ENCODE measurements around the gene AHCYL2. TPM values are rescaled to one million over a fixed set of nuclear protein-coding genes. Genes with fewer than 3 reads are reported as not detected.

AHCYL2 gene
- total and polyA plus RNA-seq, 2 donors (not counting 3 experiments of a cell fraction or from before 2014, with no cell fraction given), result 10.8 to 13.5 TPM

DNA sequence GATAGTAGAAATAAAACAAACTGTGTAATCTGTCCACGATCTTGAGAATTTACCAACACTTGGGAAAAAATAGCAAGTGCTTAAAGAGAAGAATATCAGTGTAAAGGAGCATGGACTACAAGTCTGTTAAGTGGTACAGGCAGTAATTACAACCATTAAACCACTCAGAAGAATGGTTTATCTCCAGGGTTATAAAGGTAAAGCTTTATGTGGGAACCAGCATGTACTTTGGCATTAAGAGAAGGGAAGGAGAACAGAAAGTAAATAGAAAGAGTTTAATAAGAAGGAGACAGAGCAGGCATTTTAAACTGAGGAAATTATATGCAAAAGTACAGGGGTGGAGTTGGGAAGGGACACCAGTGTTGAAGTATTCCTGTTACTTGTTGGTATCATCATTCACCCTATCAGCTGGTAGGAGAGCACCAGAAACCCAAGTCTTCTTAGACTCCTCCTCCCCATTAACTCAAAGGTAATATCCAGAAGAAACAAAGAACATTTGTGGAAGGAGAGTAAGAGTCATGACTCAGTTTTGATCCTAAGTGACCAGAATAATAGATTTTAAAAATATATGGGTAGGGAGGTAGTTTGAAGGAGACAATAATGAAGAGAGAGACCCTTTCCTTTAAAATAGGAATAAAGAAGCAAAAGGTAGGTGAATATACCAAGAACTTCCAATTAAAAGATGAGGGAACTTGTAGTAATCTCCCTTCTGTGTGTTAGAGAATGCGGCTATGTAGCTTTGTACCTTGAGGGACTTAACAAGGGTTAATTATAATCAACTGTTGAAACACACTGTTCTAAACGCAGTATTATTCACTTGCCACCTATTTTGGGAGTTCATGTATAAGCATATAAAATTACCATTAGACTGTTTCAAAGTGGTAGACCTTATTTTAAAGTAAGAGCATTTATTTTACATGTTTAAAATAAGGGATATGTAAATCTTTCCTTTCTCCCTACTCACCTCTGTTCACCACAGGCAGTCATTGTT lies 117.3 kb downstream of the AHCYL2 start:
- no peak overlapping the region for H3K9ac ChIP-seq (replicated peaks; ENCODE audit: extremely low read depth, insufficient read depth, low read length)
- no peak overlapping the region for H3K4me3 ChIP-seq (replicated peaks in 1 of 3; ENCODE audit: insufficient read depth in 1 of 3, low read depth in 1 of 3, low read length in 3 of 3)
- H3K36me3 ChIP-seq (ENCODE audit: control insufficient read depth in 2 of 2, extremely low read depth in 1 of 2, insufficient read depth in 2 of 2, low read length in 2 of 2), result no peaks in the 10 kb centered on the region
- no peaks in the 10 kb centered on the region for H3K9me3 ChIP-seq (replicated peaks; ENCODE audit: control insufficient read depth, insufficient read depth, low read length)
- no peaks in the 10 kb centered on the region for H3K79me2 ChIP-seq (ENCODE audit: control insufficient read depth, insufficient read depth, low read length)
- no peaks in the 10 kb centered on the region for H3K4me1 ChIP-seq (ENCODE audit: control insufficient read depth, extremely low read depth, insufficient read depth, low read length)
- no peak overlapping the region for H3K27ac ChIP-seq (ENCODE audit: insufficient read depth, low read depth, low read length)
- ChIA-PET POLR2A (no interaction called here), CTCF (interaction anchor here (0.6 to 3.2 kb wide), 83 partner anchors 9 to 692 kb away, joined by 3 to 86 read pairs (median 4); partner anchors contain the start of gene STRIP2)
- BruUV-seq (replicated peaks), result no TSS peak
- H3K4me2 ChIP-seq (ENCODE audit: insufficient read depth, low read length), result no peak overlapping the region
- TF ChIP-seq POLR2AphosphoS5 (IDR thresholded peaks at IDR 0.05; ENCODE audit: insufficient read depth, low read depth, low read length), result no peak
- TF ChIP-seq FOS (IDR thresholded peaks at IDR 0.05; ENCODE audit: borderline replicate concordance, insufficient read depth, low read length), result no peak
- TF ChIP-seq EZH2 (IDR thresholded peaks at IDR 0.05; ENCODE audit: borderline replicate concordance, low read depth, low read length, severe bottlenecking), result no peak
- TF ChIP-seq MYC (IDR thresholded peaks at IDR 0.05; ENCODE audit: low read depth, low read length), result no peak
- TF ChIP-seq, protein P1, sequence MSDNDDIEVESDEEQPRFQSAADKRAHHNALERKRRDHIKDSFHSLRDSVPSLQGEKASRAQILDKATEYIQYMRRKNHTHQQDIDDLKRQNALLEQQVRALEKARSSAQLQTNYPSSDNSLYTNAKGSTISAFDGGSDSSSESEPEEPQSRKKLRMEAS (IDR thresholded peaks at IDR 0.05; ENCODE audit: insufficient read depth, insufficient read length), result no peak
- TF ChIP-seq, protein P2, sequence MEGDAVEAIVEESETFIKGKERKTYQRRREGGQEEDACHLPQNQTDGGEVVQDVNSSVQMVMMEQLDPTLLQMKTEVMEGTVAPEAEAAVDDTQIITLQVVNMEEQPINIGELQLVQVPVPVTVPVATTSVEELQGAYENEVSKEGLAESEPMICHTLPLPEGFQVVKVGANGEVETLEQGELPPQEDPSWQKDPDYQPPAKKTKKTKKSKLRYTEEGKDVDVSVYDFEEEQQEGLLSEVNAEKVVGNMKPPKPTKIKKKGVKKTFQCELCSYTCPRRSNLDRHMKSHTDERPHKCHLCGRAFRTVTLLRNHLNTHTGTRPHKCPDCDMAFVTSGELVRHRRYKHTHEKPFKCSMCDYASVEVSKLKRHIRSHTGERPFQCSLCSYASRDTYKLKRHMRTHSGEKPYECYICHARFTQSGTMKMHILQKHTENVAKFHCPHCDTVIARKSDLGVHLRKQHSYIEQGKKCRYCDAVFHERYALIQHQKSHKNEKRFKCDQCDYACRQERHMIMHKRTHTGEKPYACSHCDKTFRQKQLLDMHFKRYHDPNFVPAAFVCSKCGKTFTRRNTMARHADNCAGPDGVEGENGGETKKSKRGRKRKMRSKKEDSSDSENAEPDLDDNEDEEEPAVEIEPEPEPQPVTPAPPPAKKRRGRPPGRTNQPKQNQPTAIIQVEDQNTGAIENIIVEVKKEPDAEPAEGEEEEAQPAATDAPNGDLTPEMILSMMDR (IDR thresholded peaks at IDR 0.05; ENCODE audit: extremely low read depth in 1 of 2, insufficient read depth in 1 of 2, low read depth in 1 of 2, low read length in 2 of 2), result no peak
- TF ChIP-seq GATA2 (IDR thresholded peaks at IDR 0.05; ENCODE audit: insufficient read depth, insufficient read length, low read depth, low read length), result no peak
- no peak for TF ChIP-seq JUN (IDR thresholded peaks at IDR 0.05; ENCODE audit: borderline replicate concordance, insufficient read depth, insufficient read length, low read depth)
- no peaks in the 10 kb centered on the region for H4K20me1 ChIP-seq (replicated peaks; ENCODE audit: control insufficient read depth, extremely low read depth, insufficient read depth, low read length)
- intact Hi-C loops (cut with micrococcal nuclease), result no loop called here
- DNase-seq (ENCODE audit: low read depth, low spot score) (no peak), FAIRE-seq (no peak)
- no peaks in the 10 kb centered on the region for H3K9me1 ChIP-seq (replicated peaks; ENCODE audit: control insufficient read depth, extremely low read depth, insufficient read depth, low read length)
- H3K27me3 ChIP-seq (ENCODE audit: control insufficient read depth in 2 of 2, insufficient read depth in 2 of 2, low read length in 2 of 2), result no peaks in the 10 kb centered on the region
- H2AFZ ChIP-seq (ENCODE audit: low read depth, low read length), result no peak overlapping the region
- dilution Hi-C loops (cut with MboI; ENCODE audit: extremely low pct_ligation_motif_present, low sequenced_read_pairs), result no loop called here
